Measurements from ENCODE around the gene CD38. TPM values are rescaled to one million over a fixed set of nuclear protein-coding genes. Genes with fewer than 3 reads are reported as not detected.

CD38 gene
- total and polyA plus RNA-seq, 4 donors = 3.2 to 9.4 (median 5.3) TPM

DNA sequence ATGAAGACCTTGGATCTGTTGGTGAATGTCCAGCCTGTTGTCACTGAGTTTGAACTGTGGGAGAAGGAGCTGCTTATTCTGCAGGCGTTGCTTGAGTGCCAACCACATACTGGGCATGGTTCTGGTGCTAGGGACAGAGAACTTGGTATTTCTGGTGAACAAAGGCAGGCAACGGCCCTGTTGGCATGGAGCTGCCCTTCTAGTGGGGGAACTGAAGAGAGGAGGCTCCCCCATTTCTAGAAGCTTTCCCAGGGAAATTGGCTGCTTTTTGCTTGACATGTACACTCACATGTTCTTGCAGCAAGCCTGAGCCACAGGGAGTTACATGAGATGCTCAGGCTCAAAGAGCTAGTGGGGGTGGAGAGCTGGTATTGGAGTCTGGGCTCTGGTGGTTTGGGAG is 8.9 kb upstream of the CD38 start:
- Histone ChIP-seq H3K9ac (ENCODE audit: low read depth in 1 of 2, low read length in 2 of 2) (no peak overlapping the region), H3K36me3 (ENCODE audit: control insufficient read depth in 4 of 4, insufficient read depth in 3 of 4, low read depth in 1 of 4, low read length in 3 of 4) (no peaks in the 10 kb centered on the region), H3K27me3 (ENCODE audit: control insufficient read depth in 4 of 4, insufficient read depth in 4 of 4, low read length in 3 of 4) (no peaks in the 10 kb centered on the region), H3K9me3 (ENCODE audit: control insufficient read depth in 4 of 4, low read length in 3 of 4) (no peaks in the 10 kb centered on the region), H3K27ac (ENCODE audit: low read depth in 1 of 2, low read length in 2 of 2) (no peak overlapping the region), H3K4me3 (ENCODE audit: low read depth in 1 of 3, low read length in 3 of 3) (no peak overlapping the region), H3K4me1 (ENCODE audit: control insufficient read depth in 4 of 4, insufficient read depth in 4 of 4, low read length in 3 of 4) (peaks cover 0 to 4% (median 0%) of the 10 kb centered on the region in 4 donors)
- WGBS = 91% methylated on average over 2 of the region's 2 CpGs
- DNase-seq (ENCODE audit: low spot score) = no peak
- TF ChIP-seq CTCF (IDR thresholded peaks at IDR 0.05; ENCODE audit: low read depth, low read length, missing input control) (no peak), SP1 (IDR thresholded peaks at IDR 0.05) (no peak), ZBTB33 (IDR thresholded peaks at IDR 0.05) (no peak), RXRA (IDR thresholded peaks at IDR 0.05) (no peak), MAX (IDR thresholded peaks at IDR 0.05) (no peak), FOXA2 (IDR thresholded peaks at IDR 0.05) (no peak)

DNA sequence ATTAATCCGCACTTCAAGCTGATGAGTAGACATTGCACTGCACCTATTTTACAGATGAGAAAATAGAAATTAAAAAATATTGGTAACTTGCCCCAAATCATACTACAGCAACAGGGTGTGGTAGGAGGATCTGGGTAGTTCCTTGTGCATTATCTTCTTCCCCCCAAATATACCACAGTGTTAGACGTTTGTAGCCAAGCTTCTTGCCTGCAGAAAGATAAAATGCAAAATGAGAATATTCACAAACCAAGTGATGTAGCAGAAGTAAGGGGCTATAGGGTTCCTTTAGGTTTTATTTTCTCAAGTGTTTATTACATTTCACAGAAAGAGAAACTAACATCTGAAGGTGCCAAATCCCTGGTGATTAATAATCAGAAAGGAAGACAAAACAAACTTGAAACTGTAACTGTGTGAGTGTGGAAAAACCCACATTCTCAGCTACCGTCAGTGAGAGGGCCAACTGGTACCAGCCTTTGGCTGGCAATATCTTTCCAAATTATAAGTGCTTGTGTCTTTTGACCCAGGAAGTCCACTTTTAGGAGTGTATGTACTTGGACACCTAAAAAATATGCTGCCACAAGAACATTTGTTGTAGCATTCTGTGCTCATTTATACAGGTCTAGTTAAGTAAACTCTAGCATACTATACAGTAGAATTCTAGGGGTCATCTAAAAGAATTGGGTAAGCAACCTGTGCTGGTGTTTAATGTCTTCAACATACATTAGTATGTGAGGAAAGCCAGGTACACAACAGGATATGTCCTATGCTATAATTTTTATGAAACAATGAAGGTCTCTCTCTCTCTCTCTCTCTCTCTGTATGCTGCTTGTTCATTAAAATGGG is 6.7 kb upstream of the CD38 start:
- Histone ChIP-seq H3K27ac (ENCODE audit: low read depth in 1 of 2, low read length in 2 of 2) (no peak overlapping the region), H3K4me3 (ENCODE audit: low read depth in 1 of 3, low read length in 3 of 3) (no peak overlapping the region)

GRCh38 chr4:15774020-15774420 is 4.1 kb upstream of the CD38 start:
- Histone ChIP-seq H3K9ac (ENCODE audit: low read depth in 1 of 2, low read length in 2 of 2) (no peak overlapping the region), H3K27me3 (ENCODE audit: control insufficient read depth in 4 of 4, insufficient read depth in 4 of 4, low read length in 3 of 4) (no peaks in the 10 kb centered on the region), H3K27ac (ENCODE audit: low read depth in 1 of 2, low read length in 2 of 2) (no peak overlapping the region), H3K4me3 (ENCODE audit: low read depth in 1 of 3, low read length in 3 of 3) (no peak overlapping the region), H3K9me3 (ENCODE audit: control insufficient read depth in 4 of 4, low read length in 3 of 4) (no peaks in the 10 kb centered on the region), H3K36me3 (ENCODE audit: control insufficient read depth in 4 of 4, insufficient read depth in 3 of 4, low read depth in 1 of 4, low read length in 3 of 4) (no peaks in the 10 kb centered on the region), H3K4me1 (ENCODE audit: control insufficient read depth in 4 of 4, insufficient read depth in 4 of 4, low read length in 3 of 4) (peaks cover 0 to 9% (median 2%) of the 10 kb centered on the region in 4 donors)
- 90% methylated on average over 4 of the region's 4 CpGs for WGBS
- no peak for DNase-seq (ENCODE audit: low spot score)
- no peak for TF ChIP-seq ZBTB33 (IDR thresholded peaks at IDR 0.05)
- TF ChIP-seq YY1 (IDR thresholded peaks at IDR 0.05) = no peak
- no peak for TF ChIP-seq RAD21 (IDR thresholded peaks at IDR 0.05)
- no peak for TF ChIP-seq EGR1 (IDR thresholded peaks at IDR 0.05; ENCODE audit: low read depth in 2 of 2)
- no peak for TF ChIP-seq HNF4G (IDR thresholded peaks at IDR 0.05)
- no peak for TF ChIP-seq NR2F2 (IDR thresholded peaks at IDR 0.05)
- no peak for TF ChIP-seq MAX (IDR thresholded peaks at IDR 0.05)
- no peak for TF ChIP-seq CTCF (IDR thresholded peaks at IDR 0.05; ENCODE audit: low read depth, low read length, missing input control)
- TF ChIP-seq JUND (IDR thresholded peaks at IDR 0.05) = no peak
- no peak for TF ChIP-seq FOXA2 (IDR thresholded peaks at IDR 0.05)
- no peak for TF ChIP-seq FOXA1 (IDR thresholded peaks at IDR 0.05)

More for the DNA sequence above, 6.7 kb upstream of the CD38 start:
- Histone ChIP-seq H3K9ac (ENCODE audit: low read depth in 1 of 2, low read length in 2 of 2) (no peak overlapping the region), H3K9me3 (ENCODE audit: control insufficient read depth in 4 of 4, low read length in 3 of 4) (no peaks in the 10 kb centered on the region), H3K36me3 (ENCODE audit: control insufficient read depth in 4 of 4, insufficient read depth in 3 of 4, low read depth in 1 of 4, low read length in 3 of 4) (no peaks in the 10 kb centered on the region), H3K27me3 (ENCODE audit: control insufficient read depth in 4 of 4, insufficient read depth in 4 of 4, low read length in 3 of 4) (no peaks in the 10 kb centered on the region), H3K4me1 (ENCODE audit: control insufficient read depth in 4 of 4, insufficient read depth in 4 of 4, low read length in 3 of 4) (no peaks in the 10 kb centered on the region)
- DNase-seq (ENCODE audit: low spot score) = no peak
- TF ChIP-seq TAF1 (conservative IDR thresholded peaks at IDR 0.05) (no peak), GABPA (IDR thresholded peaks at IDR 0.05 in 1 of 2, conservative IDR thresholded peaks at IDR 0.05 in 1 of 2) (no peak), MAX (IDR thresholded peaks at IDR 0.05) (no peak), ATF3 (IDR thresholded peaks at IDR 0.05) (no peak), YY1 (IDR thresholded peaks at IDR 0.05) (no peak), JUND (IDR thresholded peaks at IDR 0.05) (no peak), EGR1 (IDR thresholded peaks at IDR 0.05; ENCODE audit: low read depth in 2 of 2) (no peak), FOXA2 (IDR thresholded peaks at IDR 0.05) (no peak), RXRA (IDR thresholded peaks at IDR 0.05) (no peak)
- 71% methylated on average over 3 of the region's 3 CpGs for WGBS
